Epithelial cell of proximal tubule (primary cell): Measurements from ENCODE around the gene FHIT. TPM values are rescaled to one million over a fixed set of nuclear protein-coding genes. Genes with fewer than 3 reads are reported as not detected.

Experiments
- DNase-seq: peaks from one replicate; pipeline ENCODE4 v3.0.0-alpha.2; 2011; ENCODE audit warnings: low read depth
- H3K4me3 ChIP-seq: 2 replicates; pipeline ENCODE4 v1.5.1; 2011; ENCODE audit warnings: low read depth, mild to moderate bottlenecking, low read length
- total RNA-seq: library from RNA; depleted of rRNA; stranded (reverse); fragments of >200 nt; gene quantifications from 2 replicates; pipeline ENCODE4 v1.2.3, GENCODE V29; 2015
- TF ChIP-seq, protein P1 (sequence below): conservative IDR thresholded peaks from 2 replicates; pipeline ENCODE4 v1.5.1; 2012; ENCODE audit warnings: low read depth, mild to moderate bottlenecking, low read length

Gene FHIT
- total RNA-seq, 1 donor from 2014 or later, result 3.7 TPM

DNA sequence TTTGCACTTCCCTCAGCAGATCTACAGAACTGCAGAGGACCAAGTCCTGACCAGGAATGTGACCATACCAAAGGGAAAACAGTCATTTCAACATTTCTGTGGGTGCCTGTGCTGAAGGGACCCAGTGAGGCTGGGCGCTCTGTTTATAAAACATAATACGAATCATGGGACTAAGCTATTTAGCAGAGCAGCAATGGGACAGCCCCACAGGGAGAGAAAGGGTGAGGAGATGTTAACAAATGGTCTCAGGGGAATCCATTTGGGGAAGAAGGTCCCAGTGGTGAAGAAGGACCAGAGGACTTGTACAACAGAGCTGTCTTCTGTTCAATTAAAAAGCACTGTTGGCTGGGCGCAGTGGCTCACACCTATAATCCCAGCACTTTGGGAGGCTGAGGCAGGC lies 1025.4 kb downstream of the FHIT start:
- TF ChIP-seq, protein P1, sequence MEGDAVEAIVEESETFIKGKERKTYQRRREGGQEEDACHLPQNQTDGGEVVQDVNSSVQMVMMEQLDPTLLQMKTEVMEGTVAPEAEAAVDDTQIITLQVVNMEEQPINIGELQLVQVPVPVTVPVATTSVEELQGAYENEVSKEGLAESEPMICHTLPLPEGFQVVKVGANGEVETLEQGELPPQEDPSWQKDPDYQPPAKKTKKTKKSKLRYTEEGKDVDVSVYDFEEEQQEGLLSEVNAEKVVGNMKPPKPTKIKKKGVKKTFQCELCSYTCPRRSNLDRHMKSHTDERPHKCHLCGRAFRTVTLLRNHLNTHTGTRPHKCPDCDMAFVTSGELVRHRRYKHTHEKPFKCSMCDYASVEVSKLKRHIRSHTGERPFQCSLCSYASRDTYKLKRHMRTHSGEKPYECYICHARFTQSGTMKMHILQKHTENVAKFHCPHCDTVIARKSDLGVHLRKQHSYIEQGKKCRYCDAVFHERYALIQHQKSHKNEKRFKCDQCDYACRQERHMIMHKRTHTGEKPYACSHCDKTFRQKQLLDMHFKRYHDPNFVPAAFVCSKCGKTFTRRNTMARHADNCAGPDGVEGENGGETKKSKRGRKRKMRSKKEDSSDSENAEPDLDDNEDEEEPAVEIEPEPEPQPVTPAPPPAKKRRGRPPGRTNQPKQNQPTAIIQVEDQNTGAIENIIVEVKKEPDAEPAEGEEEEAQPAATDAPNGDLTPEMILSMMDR, result no peak
- no peak overlapping the region for H3K4me3 ChIP-seq
- no peak for DNase-seq

DNA sequence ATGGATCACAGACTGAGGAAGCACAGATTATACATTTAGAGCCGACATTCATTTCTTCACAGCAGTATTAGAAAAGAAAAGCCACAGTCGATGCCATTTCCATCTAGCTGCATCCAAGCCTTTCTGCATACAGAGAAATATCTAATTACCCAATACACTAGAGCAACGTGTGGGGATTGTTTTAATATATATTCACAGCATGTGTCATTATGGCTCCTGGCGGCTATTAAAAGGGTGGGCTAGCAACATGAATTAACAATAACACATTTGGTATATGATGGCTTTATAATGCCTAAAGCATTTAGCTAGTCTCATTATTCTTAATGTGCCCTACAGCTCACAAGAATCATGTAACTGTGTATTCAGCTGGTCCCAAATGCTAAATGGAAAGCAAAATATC lies 1030.5 kb downstream of the FHIT start:
- no peak overlapping the region for H3K4me3 ChIP-seq
- no peak for DNase-seq
- TF ChIP-seq, protein P1, result no peak

DNA sequence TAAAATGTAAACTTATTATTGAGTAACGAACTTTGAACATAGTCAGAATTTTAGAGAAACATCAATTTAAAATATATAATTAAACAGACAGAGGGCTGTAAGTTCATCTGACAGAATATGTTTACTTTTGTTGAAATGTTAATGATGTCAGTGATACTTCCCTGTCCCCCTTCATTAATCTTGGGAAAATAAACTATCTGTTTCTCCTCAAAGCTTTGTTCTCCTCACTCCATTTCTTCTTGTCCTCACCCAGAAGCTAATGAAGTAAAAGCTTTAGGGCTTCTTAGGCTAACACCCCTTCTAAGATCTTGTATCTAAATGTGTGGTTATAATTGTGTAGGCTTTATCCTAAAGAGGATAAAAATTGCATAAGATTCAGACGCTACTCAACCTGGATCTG lies 1031.8 kb downstream of the FHIT start:
- no peak for DNase-seq
- no peak overlapping the region for H3K4me3 ChIP-seq
- TF ChIP-seq, protein P1, result no peak

DNA sequence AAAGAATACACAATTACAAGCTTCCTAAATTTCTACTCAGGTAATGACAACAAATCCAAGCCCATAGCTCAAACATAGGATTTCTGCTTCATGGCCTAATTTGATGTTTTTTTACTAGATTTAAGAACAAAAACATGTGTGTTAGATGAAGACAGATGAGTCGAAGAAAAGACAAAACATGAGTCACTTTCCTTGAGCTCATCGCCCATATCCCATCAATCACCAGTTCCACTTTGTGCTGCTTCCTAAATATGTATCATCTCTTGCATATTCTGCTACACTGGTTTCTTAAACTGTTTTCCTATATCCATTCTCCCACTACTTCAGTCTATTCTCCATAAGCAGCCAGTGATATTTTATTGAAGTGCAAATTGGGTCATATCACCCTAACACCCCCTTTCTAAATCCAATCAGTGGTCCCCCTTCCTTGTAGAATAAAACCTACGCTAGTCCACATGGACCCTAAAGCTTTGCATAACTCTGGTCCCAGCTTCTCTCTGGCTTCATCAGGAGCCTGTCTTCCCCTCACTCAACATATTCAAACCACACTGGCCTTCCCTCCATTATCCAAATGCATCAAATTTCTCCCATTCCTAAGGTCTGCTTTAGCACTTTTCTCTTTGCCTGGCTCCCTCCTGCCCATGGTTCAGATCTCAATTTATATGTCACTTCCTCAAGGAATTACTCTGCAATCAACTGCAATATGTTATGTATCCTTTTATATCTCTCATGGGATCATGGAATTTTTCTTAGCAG lies 1033.9 kb downstream of the FHIT start:
- H3K4me3 ChIP-seq, result no peak overlapping the region
- no peak for DNase-seq
- TF ChIP-seq, protein P1, result no peak

DNA sequence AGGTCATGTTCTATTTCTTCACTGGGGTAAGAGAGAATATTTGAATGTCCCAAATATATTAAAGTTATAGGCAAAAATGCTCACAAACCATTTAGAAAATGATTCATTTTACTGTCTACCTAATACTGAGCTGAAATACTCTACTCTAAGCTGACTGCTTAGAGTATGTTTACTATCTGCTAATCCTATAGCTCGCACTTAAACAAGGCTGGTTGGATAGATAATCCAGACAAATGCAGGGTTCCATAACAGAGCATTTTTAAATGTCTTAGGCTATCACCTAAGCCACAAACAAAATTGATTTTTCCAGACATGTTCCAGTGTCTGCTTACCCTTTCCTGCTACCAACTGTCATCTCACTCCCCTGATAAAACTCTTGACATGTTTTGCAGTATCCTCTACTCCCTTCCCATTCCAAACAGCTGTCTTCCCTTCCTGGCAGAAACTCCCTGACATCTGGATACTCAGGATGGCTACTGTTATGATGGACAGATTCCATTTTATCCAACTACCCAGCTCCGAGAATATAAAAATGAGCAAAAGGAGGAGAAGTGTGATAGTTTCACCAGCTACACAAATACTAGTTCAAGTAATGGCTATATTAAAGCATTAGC lies 1034.7 kb downstream of the FHIT start:
- no peak for DNase-seq

DNA sequence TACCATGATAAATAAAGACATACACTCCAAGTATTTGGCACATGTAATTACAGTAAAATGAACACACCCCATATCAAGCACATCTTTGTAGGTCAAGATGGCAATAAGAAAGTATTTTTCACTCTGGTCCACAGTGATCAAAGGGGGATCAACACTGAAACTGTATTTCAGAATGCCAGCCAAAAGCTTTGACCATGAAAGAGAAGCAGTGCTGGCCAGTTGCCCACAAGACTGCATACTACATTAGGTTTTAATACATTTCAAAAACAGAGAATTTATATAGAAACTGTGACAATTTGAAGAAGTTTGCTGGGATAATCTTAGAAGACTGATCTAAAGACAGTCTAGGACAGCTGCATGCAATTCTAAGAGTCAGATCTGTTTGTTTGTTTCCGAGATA lies 1035.3 kb downstream of the FHIT start:
- no peak for DNase-seq
- TF ChIP-seq, protein P1, result no peak

More for the DNA sequence above, 1034.7 kb downstream of the FHIT start:
- H3K4me3 ChIP-seq, result no peak overlapping the region
- TF ChIP-seq, protein P1, result no peak

More for the DNA sequence above, 1035.3 kb downstream of the FHIT start:
- no peak overlapping the region for H3K4me3 ChIP-seq
